Measurements from ENCODE around the gene CORO7. TPM values are rescaled to one million over a fixed set of nuclear protein-coding genes. Genes with fewer than 3 reads are reported as not detected.

The CORO7 gene
- total and polyA plus RNA-seq, 9 of the 15 experiments (the other 6 are each of a cell fraction or from before 2014, with no cell fraction given), result 0.45 to 77.2 (median 18.7) TPM

- TF ChIP-seq ZNF609 (CRISPR knock-in tag; IDR thresholded peaks at IDR 0.05; ENCODE audit: borderline replicate concordance) (no peak), HNRNPK (IDR thresholded peaks at IDR 0.05; ENCODE audit: low read depth, low read length, poor library complexity, severe bottlenecking) (no peak), IRF2 (CRISPR knock-in tag; IDR thresholded peaks at IDR 0.05) (peak; percentile 18; the same call in 1 of the 2 replicates), ESRRB (CRISPR knock-in tag; IDR thresholded peaks at IDR 0.05; ENCODE audit: borderline replicate concordance) (no peak), ZNF695 (CRISPR knock-in tag; IDR thresholded peaks at IDR 0.05) (no peak), JUNB (CRISPR knock-in tag; conservative IDR thresholded peaks at IDR 0.05) (no peak), SIRT6 (IDR thresholded peaks at IDR 0.05; ENCODE audit: low read depth, low read length) (no peak), NONO (IDR thresholded peaks at IDR 0.05; ENCODE audit: low read depth in 2 of 2, low read length in 1 of 2) (peak in 1 of 2 experiments; percentile 77; a peak in 2 of 4 replicates), ZNF584 (CRISPR knock-in tag; IDR thresholded peaks at IDR 0.05; ENCODE audit: low read depth) (no peak), STAG1 (CRISPR knock-in tag; IDR thresholded peaks at IDR 0.05; ENCODE audit: borderline replicate concordance) (no peak; the same call in 1 of the 2 replicates), XRCC5 (IDR thresholded peaks at IDR 0.05; ENCODE audit: low read depth, low read length) (no peak), FOXK1 (CRISPR knock-in tag; IDR thresholded peaks at IDR 0.05; ENCODE audit: borderline replicate concordance) (no peak), ZNF561 (CRISPR knock-in tag; conservative IDR thresholded peaks at IDR 0.05) (no peak), EP400 (IDR thresholded peaks at IDR 0.05) (peak; percentile 50; the same call in 1 of the 2 replicates), NR3C1 (CRISPR knock-in tag; IDR thresholded peaks at IDR 0.05) (no peak), MEF2A (IDR thresholded peaks at IDR 0.05; ENCODE audit: control insufficient read depth, low read depth, low read length) (no peak)
- TF ChIP-seq, protein P1, sequence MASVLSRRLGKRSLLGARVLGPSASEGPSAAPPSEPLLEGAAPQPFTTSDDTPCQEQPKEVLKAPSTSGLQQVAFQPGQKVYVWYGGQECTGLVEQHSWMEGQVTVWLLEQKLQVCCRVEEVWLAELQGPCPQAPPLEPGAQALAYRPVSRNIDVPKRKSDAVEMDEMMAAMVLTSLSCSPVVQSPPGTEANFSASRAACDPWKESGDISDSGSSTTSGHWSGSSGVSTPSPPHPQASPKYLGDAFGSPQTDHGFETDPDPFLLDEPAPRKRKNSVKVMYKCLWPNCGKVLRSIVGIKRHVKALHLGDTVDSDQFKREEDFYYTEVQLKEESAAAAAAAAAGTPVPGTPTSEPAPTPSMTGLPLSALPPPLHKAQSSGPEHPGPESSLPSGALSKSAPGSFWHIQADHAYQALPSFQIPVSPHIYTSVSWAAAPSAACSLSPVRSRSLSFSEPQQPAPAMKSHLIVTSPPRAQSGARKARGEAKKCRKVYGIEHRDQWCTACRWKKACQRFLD (CRISPR knock-in tag; IDR thresholded peaks at IDR 0.05), result no peak
- TF ChIP-seq, protein P2, sequence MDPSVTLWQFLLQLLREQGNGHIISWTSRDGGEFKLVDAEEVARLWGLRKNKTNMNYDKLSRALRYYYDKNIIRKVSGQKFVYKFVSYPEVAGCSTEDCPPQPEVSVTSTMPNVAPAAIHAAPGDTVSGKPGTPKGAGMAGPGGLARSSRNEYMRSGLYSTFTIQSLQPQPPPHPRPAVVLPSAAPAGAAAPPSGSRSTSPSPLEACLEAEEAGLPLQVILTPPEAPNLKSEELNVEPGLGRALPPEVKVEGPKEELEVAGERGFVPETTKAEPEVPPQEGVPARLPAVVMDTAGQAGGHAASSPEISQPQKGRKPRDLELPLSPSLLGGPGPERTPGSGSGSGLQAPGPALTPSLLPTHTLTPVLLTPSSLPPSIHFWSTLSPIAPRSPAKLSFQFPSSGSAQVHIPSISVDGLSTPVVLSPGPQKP (CRISPR knock-in tag; IDR thresholded peaks at IDR 0.05), result no peak
These were observed 65.4 kb downstream of the CORO7 start, which contains the start of gene PAM16 (continued) for GRCh38 chr16:4350787-4351659.

Data from K562 (cell line).